Measurements from ENCODE around the gene UBAC2.

The UBAC2 gene

GRCh38 chr13:99341969-99342722 is 141.5 kb downstream of the UBAC2 start:
- DNase-seq (ENCODE audit: extremely low spot score) = no peak
- TF ChIP-seq CTBP1 (IDR thresholded peaks at IDR 0.05; ENCODE audit: borderline replicate concordance) (no peak), LEF1 (IDR thresholded peaks at IDR 0.05; ENCODE audit: borderline replicate concordance) (no peak), FOXM1 (IDR thresholded peaks at IDR 0.05; ENCODE audit: borderline replicate concordance) (no peak), SUZ12 (IDR thresholded peaks at IDR 0.05) (no peak)
- CTCF ChIA-PET = interaction anchor here (0.6 kb wide), 1 partner anchor 10 kb away, joined by 3 read pairs; no protein-coding TSS in a partner anchor
- POLR2A ChIA-PET = no interaction called here

- CTCF ChIA-PET = no interaction called here
- TF ChIP-seq ZNF384 (IDR thresholded peaks at IDR 0.05) = no peak
- no peak for TF ChIP-seq ELF4 (IDR thresholded peaks at IDR 0.05)
- no peak for TF ChIP-seq SUZ12 (IDR thresholded peaks at IDR 0.05)
- TF ChIP-seq NFRKB (IDR thresholded peaks at IDR 0.05) = no peak
- TF ChIP-seq BHLHE40 (IDR thresholded peaks at IDR 0.05; ENCODE audit: borderline replicate concordance) = no peak
- no peak for TF ChIP-seq HDGF (IDR thresholded peaks at IDR 0.05; ENCODE audit: borderline replicate concordance)
- no peak for TF ChIP-seq L3MBTL2 (conservative IDR thresholded peaks at IDR 0.05)
- TF ChIP-seq PKNOX1 (IDR thresholded peaks at IDR 0.05) = no peak
- no peak for TF ChIP-seq CTBP1 (IDR thresholded peaks at IDR 0.05; ENCODE audit: borderline replicate concordance)
- TF ChIP-seq SP1 (IDR thresholded peaks at IDR 0.05) = no peak
- no peak for TF ChIP-seq ARNT (IDR thresholded peaks at IDR 0.05)
- TF ChIP-seq FOXA1 (IDR thresholded peaks at IDR 0.05) = no peak
- no peak for TF ChIP-seq FOXK2 (IDR thresholded peaks at IDR 0.05)
- no peak for TF ChIP-seq TARDBP (IDR thresholded peaks at IDR 0.05)
- TF ChIP-seq LEF1 (IDR thresholded peaks at IDR 0.05; ENCODE audit: borderline replicate concordance) = no peak
- POLR2A ChIA-PET = no interaction called here
- no peak for DNase-seq (ENCODE audit: extremely low spot score)
Measured at GRCh38 chr13:99342723-99343315, 142.2 kb downstream of the UBAC2 start.

- ChIA-PET POLR2A (no interaction called here), CTCF (no interaction called here)
- no peak for DNase-seq (ENCODE audit: extremely low spot score)
- TF ChIP-seq L3MBTL2 (conservative IDR thresholded peaks at IDR 0.05) (no peak), FOXA1 (IDR thresholded peaks at IDR 0.05) (no peak), TARDBP (IDR thresholded peaks at IDR 0.05) (no peak)
Measured at GRCh38 chr13:99344610-99345208, 144.1 kb downstream of the UBAC2 start.

GRCh38 chr13:99345345-99345744 is 144.7 kb downstream of the UBAC2 start:
- ChIA-PET POLR2A (no interaction called here), CTCF (no interaction called here)
- no peak for TF ChIP-seq SP1 (IDR thresholded peaks at IDR 0.05)
- TF ChIP-seq FOXA1 (IDR thresholded peaks at IDR 0.05) = no peak
- no peak for TF ChIP-seq PKNOX1 (IDR thresholded peaks at IDR 0.05)
- TF ChIP-seq CTBP1 (IDR thresholded peaks at IDR 0.05; ENCODE audit: borderline replicate concordance) = no peak
- no peak for TF ChIP-seq ARNT (IDR thresholded peaks at IDR 0.05)
- TF ChIP-seq TARDBP (IDR thresholded peaks at IDR 0.05) = no peak
- no peak for TF ChIP-seq ZNF384 (IDR thresholded peaks at IDR 0.05)
- no peak for TF ChIP-seq LEF1 (IDR thresholded peaks at IDR 0.05; ENCODE audit: borderline replicate concordance)
- no peak for TF ChIP-seq SUZ12 (IDR thresholded peaks at IDR 0.05)
- TF ChIP-seq BHLHE40 (IDR thresholded peaks at IDR 0.05; ENCODE audit: borderline replicate concordance) = no peak
- no peak for TF ChIP-seq ELF4 (IDR thresholded peaks at IDR 0.05)
- TF ChIP-seq HDGF (IDR thresholded peaks at IDR 0.05; ENCODE audit: borderline replicate concordance) = no peak
- TF ChIP-seq NFRKB (IDR thresholded peaks at IDR 0.05) = no peak
- TF ChIP-seq L3MBTL2 (conservative IDR thresholded peaks at IDR 0.05) = no peak
- TF ChIP-seq FOXM1 (IDR thresholded peaks at IDR 0.05; ENCODE audit: borderline replicate concordance) = no peak
- TF ChIP-seq FOXK2 (IDR thresholded peaks at IDR 0.05) = no peak
- no peak for DNase-seq (ENCODE audit: extremely low spot score)

- no peak for DNase-seq (ENCODE audit: extremely low spot score)
- ChIA-PET POLR2A (no interaction called here), CTCF (no interaction called here)
- no peak for TF ChIP-seq CTBP1 (IDR thresholded peaks at IDR 0.05; ENCODE audit: borderline replicate concordance)
- TF ChIP-seq NFRKB (IDR thresholded peaks at IDR 0.05) = no peak
- no peak for TF ChIP-seq L3MBTL2 (conservative IDR thresholded peaks at IDR 0.05)
- no peak for TF ChIP-seq PKNOX1 (IDR thresholded peaks at IDR 0.05)
- TF ChIP-seq FOXA1 (IDR thresholded peaks at IDR 0.05) = no peak
- no peak for TF ChIP-seq SP1 (IDR thresholded peaks at IDR 0.05)
- no peak for TF ChIP-seq LEF1 (IDR thresholded peaks at IDR 0.05; ENCODE audit: borderline replicate concordance)
- no peak for TF ChIP-seq HDGF (IDR thresholded peaks at IDR 0.05; ENCODE audit: borderline replicate concordance)
- no peak for TF ChIP-seq FOXK2 (IDR thresholded peaks at IDR 0.05)
- TF ChIP-seq FOXM1 (IDR thresholded peaks at IDR 0.05; ENCODE audit: borderline replicate concordance) = no peak
- no peak for TF ChIP-seq BHLHE40 (IDR thresholded peaks at IDR 0.05; ENCODE audit: borderline replicate concordance)
- no peak for TF ChIP-seq ELF4 (IDR thresholded peaks at IDR 0.05)
- no peak for TF ChIP-seq ZNF384 (IDR thresholded peaks at IDR 0.05)
Measured at GRCh38 chr13:99346335-99347042, 145.8 kb downstream of the UBAC2 start.
